HL-60/S4 treated with retinoic acid at 250 ng/mL for 4 days and 3 days (cell line): ENCODE results near the gene XXYLT1.

Experiments used
- in situ Hi-C: fragments of 300-500 bp; cut with MboI; formaldehyde crosslinking; loops from 2 replicates; pipeline ENCODE4 v1.7.0; 2022; ENCODE audit warnings: low sequenced_read_pairs

XXYLT1 gene

GRCh38 chr3:195210266-195210973, 60.5 kb downstream of the XXYLT1 start:
- in situ Hi-C loops: no loop called here

GRCh38 chr3:195209847-195210265, 61.1 kb downstream of the XXYLT1 start:
- in situ Hi-C loops: no loop called here

GRCh38 chr3:195209083-195209846, 61.7 kb downstream of the XXYLT1 start:
- in situ Hi-C loops: no loop called here

GRCh38 chr3:195208631-195209030, 62.3 kb downstream of the XXYLT1 start:
- in situ Hi-C loops: no loop called here

GRCh38 chr3:195208183-195208582, 62.8 kb downstream of the XXYLT1 start:
- in situ Hi-C loops: no loop called here

DNA sequence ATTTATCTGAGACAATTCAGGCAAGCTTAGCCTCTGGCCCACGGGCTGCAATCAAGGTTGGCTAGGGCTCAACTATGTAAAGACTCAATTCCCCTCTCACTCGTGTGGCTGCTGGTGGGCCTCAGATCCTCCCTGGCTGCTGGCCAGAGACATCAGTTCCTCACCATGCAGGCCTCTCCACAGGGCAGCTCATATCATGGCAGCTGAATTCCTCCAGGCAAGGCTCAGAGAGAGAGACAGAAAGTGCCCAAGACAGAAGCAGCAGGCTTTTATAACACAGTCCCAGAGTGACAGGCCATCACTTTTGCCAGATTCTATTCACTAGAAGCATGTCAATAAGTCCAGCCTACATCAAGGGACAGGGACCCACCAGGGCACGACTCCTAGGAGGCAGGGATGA, 63.2 kb downstream of the XXYLT1 start:
- in situ Hi-C loops: no loop called here

GRCh38 chr3:195207056-195207455, 63.9 kb downstream of the XXYLT1 start:
- in situ Hi-C loops: no loop called here

DNA sequence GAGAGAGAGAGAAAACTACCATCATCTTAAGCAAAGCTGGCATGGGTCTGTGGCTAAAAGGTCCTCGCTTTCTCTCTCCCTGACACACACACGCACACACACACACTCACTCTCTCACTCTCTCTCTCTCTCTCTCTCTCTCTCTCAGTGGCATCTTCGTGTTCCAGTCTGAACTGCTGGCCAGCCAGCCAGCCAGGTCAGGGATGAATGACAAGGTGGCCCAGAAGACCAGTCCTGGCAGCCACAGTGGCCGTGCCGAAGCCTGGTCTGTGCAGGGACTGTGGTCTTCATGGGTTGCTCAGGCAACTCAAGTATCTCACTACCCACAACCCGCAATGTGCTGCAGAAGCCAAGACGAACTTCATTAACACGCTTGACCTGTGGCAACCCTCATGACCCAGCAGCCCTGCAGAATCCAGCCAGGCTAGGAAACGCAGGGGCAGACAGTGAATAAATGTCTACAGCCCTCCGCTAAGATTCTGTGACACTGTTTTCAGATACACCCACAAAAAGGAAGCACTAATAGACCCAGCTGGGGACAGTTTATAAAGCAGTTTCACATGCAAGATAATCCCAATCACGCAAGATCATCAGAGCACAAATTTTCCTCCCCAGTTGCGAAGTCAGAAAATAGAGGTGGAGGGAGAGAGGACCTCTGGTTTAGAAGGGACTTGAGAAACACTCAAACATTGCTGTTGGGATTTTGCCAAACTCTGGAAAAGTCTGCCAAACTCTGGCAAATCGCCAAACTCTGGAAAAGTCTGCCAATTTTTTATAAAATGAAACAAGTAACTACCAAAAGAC, 66.4 kb downstream of the XXYLT1 start:
- in situ Hi-C loops: no loop called here

- in situ Hi-C loops: no loop called here
These were observed 67.4 kb downstream of the XXYLT1 start for GRCh38 chr3:195203606-195204005.

- in situ Hi-C loops: no loop called here
These were observed 69.7 kb downstream of the XXYLT1 start for GRCh38 chr3:195201295-195201694.

GRCh38 chr3:195200010-195200822, 70.7 kb downstream of the XXYLT1 start:
- in situ Hi-C loops: no loop called here

GRCh38 chr3:195198426-195199346, 72.3 kb downstream of the XXYLT1 start:
- in situ Hi-C loops: no loop called here

- in situ Hi-C loops: no loop called here
These were observed 73.1 kb downstream of the XXYLT1 start for GRCh38 chr3:195197765-195198425.

DNA sequence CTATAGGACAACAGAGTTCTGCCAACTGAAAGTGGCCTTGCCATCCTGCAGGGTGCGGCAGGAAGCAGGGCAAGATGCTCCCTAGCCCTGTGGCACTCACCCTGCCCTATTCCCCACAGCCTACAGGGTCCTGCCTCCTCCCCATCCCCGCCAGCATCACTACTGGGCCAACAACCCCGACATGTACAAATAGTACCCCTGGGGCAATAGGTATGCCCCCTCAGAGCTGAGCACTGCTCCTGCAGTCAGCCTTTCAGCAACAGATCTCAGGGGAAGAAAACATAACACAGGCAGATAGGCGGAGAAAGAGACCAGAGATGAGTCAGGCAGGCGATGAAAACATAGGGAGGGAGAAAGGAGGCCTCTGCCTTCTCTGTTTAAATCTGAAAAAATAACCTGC, 74.7 kb downstream of the XXYLT1 start:
- in situ Hi-C loops: no loop called here

- in situ Hi-C loops: no loop called here
These were observed 75.4 kb downstream of the XXYLT1 start for GRCh38 chr3:195195321-195196209.

- in situ Hi-C loops: no loop called here
These were observed 76.3 kb downstream of the XXYLT1 start for GRCh38 chr3:195194559-195195206.

- in situ Hi-C loops: no loop called here
These were observed 79.4 kb downstream of the XXYLT1 start for GRCh38 chr3:195191580-195191979.

DNA sequence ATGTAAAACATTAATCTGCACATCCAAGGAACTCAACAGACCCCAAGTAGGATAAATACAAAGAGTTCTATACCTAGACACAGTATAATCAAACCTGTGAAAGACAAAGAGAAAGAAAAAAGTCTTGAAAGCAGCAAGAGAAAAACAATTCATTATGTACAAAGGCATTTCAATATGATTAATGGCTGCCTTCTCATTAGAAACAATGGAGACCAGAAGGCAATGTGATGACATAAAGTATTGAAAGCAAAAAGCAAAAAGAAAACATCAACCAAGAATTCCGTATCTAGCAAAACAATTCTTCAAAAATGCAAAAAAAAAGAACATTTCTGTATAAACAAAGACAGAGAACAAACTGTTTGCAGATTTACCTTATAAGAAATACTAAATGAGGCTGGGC, 81.1 kb downstream of the XXYLT1 start:
- in situ Hi-C loops: no loop called here
